Limb (tissue), 2 donors: ENCODE results near the gene MGST3.
"Not testable (repeated sequence)": the region's sequence is repeated elsewhere in the genome, so short reads cannot be mapped to it uniquely, and the experiment has no call there.

Source experiments
- DNase-seq, 2 donors: peaks; one replicate each; pipeline ENCODE4 v3.0.0-alpha.2; 2016; ENCODE audit errors: extremely low spot score in 2 of 2

The MGST3 gene

GRCh38 chr1:165697491-165697880 lies 66.5 kb downstream of the MGST3 start:
- no peak for DNase-seq

- DNase-seq: peak; percentile 89 to 94
Measured at GRCh38 chr1:165697881-165698760, 67.1 kb downstream of the MGST3 start, which contains the start of gene ALDH9A1. TSS of gene ALDH9A1 (minus strand) at chr1:165698562. CDS start at chr1:165698558, 4 bp downstream.

- DNase-seq: no peak
Measured at GRCh38 chr1:165698761-165699052, 67.7 kb downstream of the MGST3 start.

GRCh38 chr1:165699577-165699976 lies 68.5 kb downstream of the MGST3 start:
- DNase-seq: no peak

GRCh38 chr1:165701922-165702321 lies 70.9 kb downstream of the MGST3 start:
- not testable (repeated sequence) for DNase-seq

- no peak for DNase-seq
Measured at GRCh38 chr1:165703648-165704047, 72.6 kb downstream of the MGST3 start.
